AG04449 (cell line): ENCODE data around the gene CCDC85A.

Experiments used
- CTCF ChIA-PET: fragments of 350-600 bp; formaldehyde crosslinking; extraction: SDS; loops from one replicate; lab custom pipeline; 2021; ENCODE audit warnings: antibody characterized with exemption; lab: Yijun Ruan, JAX
- POLR2A ChIA-PET: fragments of 400-600, 350-600 bp; formaldehyde crosslinking; extraction: SDS; loops from one replicate; lab custom pipeline; 2020; ENCODE audit warnings: antibody characterized with exemption, inconsistent platforms; lab: Yijun Ruan, JAX
- DNase-seq: peaks from one replicate; pipeline ENCODE4 v3.0.0-alpha.2; 2010; ENCODE audit warnings: low read depth, low spot score
- H3K4me3 ChIP-seq: 2 replicates; pipeline ENCODE4 v1.5.1; 2011; ENCODE audit warnings: low read depth, mild to moderate bottlenecking, control low read depth, low read length
- CTCF ChIP-seq: IDR thresholded peaks from one replicate; pipeline ENCODE4 v1.5.1; 2011; ENCODE audit warnings: mild to moderate bottlenecking, moderate library complexity, low read length, control low read depth, inconsistent platforms; ENCODE audit not compliant: insufficient read depth; ENCODE audit errors: missing control alignments

The CCDC85A gene

DNA sequence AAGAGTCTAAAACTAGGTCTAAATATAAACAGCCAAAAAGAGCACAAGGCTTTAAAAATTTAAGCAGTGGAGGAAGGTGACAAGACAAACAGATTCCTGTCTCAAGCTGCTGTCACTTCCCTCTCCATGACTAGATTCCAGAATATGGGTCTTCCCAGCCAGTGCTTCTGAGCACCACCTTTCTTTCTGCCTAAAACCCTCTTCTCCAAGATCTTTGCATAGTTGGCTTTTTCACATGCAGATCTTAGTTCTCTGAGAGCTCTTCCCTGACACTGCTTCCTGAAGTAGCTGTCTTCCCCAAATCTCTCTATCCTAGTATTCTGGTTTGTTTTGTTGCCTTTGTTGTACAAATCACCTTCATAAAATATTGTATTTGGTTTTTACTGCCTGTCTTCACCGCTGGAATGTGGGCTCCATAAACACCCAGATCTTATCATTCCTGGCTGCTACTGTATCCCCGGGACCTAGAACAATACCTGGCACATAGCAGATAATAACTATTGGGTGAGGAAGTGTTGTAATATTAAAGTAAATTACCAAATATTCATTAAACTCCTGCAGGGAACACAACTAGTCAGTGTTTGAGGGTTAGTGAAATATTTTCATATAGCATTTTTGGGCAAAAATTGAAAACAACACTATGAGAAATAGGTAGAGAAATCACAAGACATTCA is 150.2 kb downstream of the CCDC85A start:
- POLR2A ChIA-PET = no interaction called here
- H3K4me3 ChIP-seq = no peak overlapping the region
- no peak for DNase-seq
- TF ChIP-seq CTCF = no peak
- CTCF ChIA-PET = no interaction called here

DNA sequence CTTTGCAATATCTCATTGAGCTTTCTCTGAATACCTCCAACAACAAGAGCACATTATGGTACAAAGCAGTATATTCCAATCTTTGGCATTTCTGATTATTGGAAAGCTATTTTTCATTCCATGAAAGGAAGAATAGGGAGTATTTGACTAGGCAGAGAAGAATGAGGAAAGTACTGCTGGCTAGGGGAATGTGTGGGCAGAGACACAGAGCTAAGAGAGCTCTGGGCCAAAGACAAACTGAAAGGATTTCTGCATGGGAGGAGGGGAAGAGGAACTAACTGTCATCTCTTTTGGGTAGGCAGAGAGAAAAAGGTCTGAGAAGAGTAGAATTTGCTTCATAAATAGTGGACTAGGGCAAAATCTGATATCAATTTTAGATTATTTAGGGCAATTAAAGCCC is 150.8 kb downstream of the CCDC85A start:
- ChIA-PET POLR2A (no interaction called here), CTCF (no interaction called here)
- peak; percentile 9 for DNase-seq
- no peak overlapping the region for H3K4me3 ChIP-seq
- TF ChIP-seq CTCF = no peak

GRCh38 chr2:56335101-56335500 is 151.3 kb downstream of the CCDC85A start:
- CTCF ChIA-PET = no interaction called here
- no peak overlapping the region for H3K4me3 ChIP-seq
- TF ChIP-seq CTCF = no peak
- POLR2A ChIA-PET = no interaction called here
- DNase-seq = no peak

GRCh38 chr2:56337342-56337741 is 153.6 kb downstream of the CCDC85A start:
- CTCF ChIA-PET = interaction anchor here (1.3 kb wide), 1 partner anchor 13 kb away, joined by 3 read pairs; no protein-coding TSS in a partner anchor
- POLR2A ChIA-PET = no interaction called here
- no peak for DNase-seq
- TF ChIP-seq CTCF = no peak
- no peak overlapping the region for H3K4me3 ChIP-seq

- POLR2A ChIA-PET = no interaction called here
- DNase-seq = no peak
- CTCF ChIA-PET = no interaction called here
- no peak overlapping the region for H3K4me3 ChIP-seq
- no peak for TF ChIP-seq CTCF
Observed at GRCh38 chr2:56338232-56338631, 154.4 kb downstream of the CCDC85A start.

GRCh38 chr2:56344771-56345170 is 161.0 kb downstream of the CCDC85A start:
- no peak for TF ChIP-seq CTCF
- CTCF ChIA-PET = no interaction called here
- DNase-seq = no peak
- POLR2A ChIA-PET = no interaction called here
- no peak overlapping the region for H3K4me3 ChIP-seq
